ENCODE data around the gene TBXAS1.

GRCh38 chr7:140008755-140009610 is 179.9 kb downstream of the TBXAS1 start:
- TF ChIP-seq EZH2phosphoT487 (IDR thresholded peaks at IDR 0.05; ENCODE audit: unreplicated experiment) (no peak), EZH2 (IDR thresholded peaks at IDR 0.05; ENCODE audit: low read depth, unreplicated experiment) (no peak), ZNF462 (CRISPR knock-in tag; IDR thresholded peaks at IDR 0.05) (no peak), CTCF (conservative IDR thresholded peaks at IDR 0.05; ENCODE audit: low read depth in 2 of 2) (no peak), JUNB (IDR thresholded peaks at IDR 0.05; ENCODE audit: unreplicated experiment) (no peak), POLR2AphosphoS5 (IDR thresholded peaks at IDR 0.05; ENCODE audit: low read depth) (no peak), ZNF114 (CRISPR knock-in tag; IDR thresholded peaks at IDR 0.05) (no peak), REST (IDR thresholded peaks at IDR 0.05; ENCODE audit: unreplicated experiment) (no peak), CREB1 (CRISPR knock-in tag; IDR thresholded peaks at IDR 0.05; ENCODE audit: low read depth) (no peak), ETS1 (IDR thresholded peaks at IDR 0.05) (no peak)
